ENCODE measurements around the gene DPP7. TPM values are rescaled to one million over a fixed set of nuclear protein-coding genes. Genes with fewer than 3 reads are reported as not detected.

The DPP7 gene
- total and polyA plus RNA-seq, 2 donors from 2014 or later = 164 to 205 TPM

DNA sequence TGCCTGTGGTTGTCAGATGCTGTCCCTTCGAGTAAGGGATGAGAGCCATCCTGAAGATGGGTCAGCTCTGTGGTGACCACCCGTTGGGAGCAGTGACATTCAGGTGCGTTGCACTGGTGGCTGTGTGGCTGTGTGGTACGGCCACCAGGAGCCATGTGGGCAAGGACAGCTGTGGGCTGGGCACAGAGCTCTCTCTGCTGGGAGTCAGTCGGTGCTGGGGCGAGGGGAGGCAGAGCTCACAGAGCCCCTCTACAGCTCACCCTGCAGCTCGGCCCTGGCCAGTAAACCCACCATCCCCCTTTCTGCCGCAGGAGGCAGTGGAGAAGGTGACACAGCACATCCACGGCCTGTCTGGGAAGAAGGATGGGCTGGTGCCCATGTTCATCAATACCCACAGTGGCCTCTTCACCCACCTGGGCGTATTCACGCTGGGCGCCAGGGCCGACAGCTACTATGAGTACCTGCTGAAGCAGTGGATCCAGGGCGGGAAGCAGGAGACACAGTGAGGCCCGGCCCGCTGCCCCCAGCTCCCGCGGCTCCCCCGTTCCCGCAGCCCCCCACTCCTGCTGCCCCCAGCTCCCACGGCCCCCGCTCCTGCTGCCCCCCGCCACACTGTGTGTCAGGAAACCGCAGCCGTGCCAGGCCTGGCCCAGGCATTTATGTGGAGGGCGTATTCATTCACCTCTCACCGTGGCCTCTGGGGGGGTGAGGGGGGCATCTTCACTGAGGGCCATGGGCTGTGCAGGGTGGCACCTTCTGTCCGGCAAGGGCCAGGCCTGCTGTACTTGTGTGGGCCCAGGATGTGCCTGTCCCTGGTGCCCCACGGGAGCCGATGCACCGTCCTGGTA is 8.5 kb downstream of the DPP7 start:
- Histone ChIP-seq H3K27ac (ENCODE audit: low read depth in 2 of 2, low read length in 2 of 2) (no peak overlapping the region), H3K9me3 (ENCODE audit: control insufficient read depth in 2 of 3, insufficient read depth in 1 of 3, low read length in 3 of 3) (no peaks in the 10 kb centered on the region), H3K4me1 (ENCODE audit: control insufficient read depth in 2 of 3, insufficient read depth in 2 of 3, low read depth in 1 of 3, low read length in 3 of 3) (no peaks in the 10 kb centered on the region), H3K4me3 (ENCODE audit: low read length in 3 of 3) (no peak overlapping the region), H3K27me3 (ENCODE audit: control insufficient read depth, insufficient read depth, low read length) (no peaks in the 10 kb centered on the region), H3K9ac (ENCODE audit: low read length in 3 of 3) (no peak overlapping the region), H3K36me3 (ENCODE audit: control insufficient read depth in 2 of 3, insufficient read depth in 3 of 3, low read length in 3 of 3) (peaks cover 20 to 39% (median 36%) of the 10 kb centered on the region in 3 donors)
- intact Hi-C loops (cut with DNase I) = no loop called here
- DNase-seq (no peak), FAIRE-seq (no peak)
- TF ChIP-seq, protein P1, sequence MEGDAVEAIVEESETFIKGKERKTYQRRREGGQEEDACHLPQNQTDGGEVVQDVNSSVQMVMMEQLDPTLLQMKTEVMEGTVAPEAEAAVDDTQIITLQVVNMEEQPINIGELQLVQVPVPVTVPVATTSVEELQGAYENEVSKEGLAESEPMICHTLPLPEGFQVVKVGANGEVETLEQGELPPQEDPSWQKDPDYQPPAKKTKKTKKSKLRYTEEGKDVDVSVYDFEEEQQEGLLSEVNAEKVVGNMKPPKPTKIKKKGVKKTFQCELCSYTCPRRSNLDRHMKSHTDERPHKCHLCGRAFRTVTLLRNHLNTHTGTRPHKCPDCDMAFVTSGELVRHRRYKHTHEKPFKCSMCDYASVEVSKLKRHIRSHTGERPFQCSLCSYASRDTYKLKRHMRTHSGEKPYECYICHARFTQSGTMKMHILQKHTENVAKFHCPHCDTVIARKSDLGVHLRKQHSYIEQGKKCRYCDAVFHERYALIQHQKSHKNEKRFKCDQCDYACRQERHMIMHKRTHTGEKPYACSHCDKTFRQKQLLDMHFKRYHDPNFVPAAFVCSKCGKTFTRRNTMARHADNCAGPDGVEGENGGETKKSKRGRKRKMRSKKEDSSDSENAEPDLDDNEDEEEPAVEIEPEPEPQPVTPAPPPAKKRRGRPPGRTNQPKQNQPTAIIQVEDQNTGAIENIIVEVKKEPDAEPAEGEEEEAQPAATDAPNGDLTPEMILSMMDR (IDR thresholded peaks at IDR 0.05; ENCODE audit: borderline replicate concordance, extremely low read depth, insufficient read depth) = no peak

DNA sequence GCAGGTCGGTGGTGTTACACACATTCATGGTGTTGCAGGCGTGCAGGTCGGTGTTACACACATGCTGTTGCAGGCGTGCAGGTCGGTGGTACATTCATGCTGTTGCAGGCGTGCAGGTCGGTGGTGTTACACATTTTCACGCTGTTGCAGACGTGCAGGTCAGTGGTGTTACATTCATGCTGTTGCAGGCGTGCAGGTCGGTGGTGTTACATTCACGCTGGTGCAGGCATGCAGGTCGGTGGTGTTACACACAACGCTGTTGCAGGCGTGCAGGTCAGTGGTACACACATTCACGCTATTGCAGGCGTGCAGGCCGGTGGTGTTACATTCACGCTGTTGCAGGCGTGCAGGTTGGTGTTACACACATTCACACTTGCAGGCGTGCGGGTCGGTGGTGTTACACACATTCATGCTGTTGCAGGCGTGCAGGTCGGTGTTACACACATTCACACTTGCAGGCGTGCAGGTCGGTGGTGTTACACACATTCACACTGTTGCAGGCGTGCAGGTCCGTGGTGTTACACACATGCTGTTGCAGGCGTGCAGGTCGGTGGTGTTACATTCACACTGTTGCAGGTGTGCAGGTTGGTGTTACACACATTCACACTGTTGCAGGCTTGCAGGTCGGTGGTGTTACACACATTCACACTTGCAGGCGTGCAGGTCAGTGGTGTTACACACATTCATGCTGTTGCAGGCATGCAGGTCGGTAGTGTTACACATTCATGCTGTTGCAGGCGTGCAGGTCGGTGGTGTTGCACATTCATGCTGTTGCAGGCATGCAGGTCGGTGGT is 11.1 kb downstream of the DPP7 start:
- DNase-seq (no peak), FAIRE-seq (no peak)
- intact Hi-C loops (cut with DNase I) = no loop called here
- Histone ChIP-seq H3K27ac (ENCODE audit: low read depth in 2 of 2, low read length in 2 of 2) (no peak overlapping the region), H3K4me1 (ENCODE audit: control insufficient read depth in 2 of 3, insufficient read depth in 2 of 3, low read depth in 1 of 3, low read length in 3 of 3) (no peaks in the 10 kb centered on the region), H3K9ac (ENCODE audit: low read length in 3 of 3) (no peak overlapping the region), H3K4me3 (ENCODE audit: low read length in 3 of 3) (no peak overlapping the region), H3K27me3 (ENCODE audit: control insufficient read depth, insufficient read depth, low read length) (no peaks in the 10 kb centered on the region), H3K36me3 (ENCODE audit: control insufficient read depth in 2 of 3, insufficient read depth in 3 of 3, low read length in 3 of 3) (peaks cover 20 to 47% (median 40%) of the 10 kb centered on the region in 3 donors), H3K9me3 (ENCODE audit: control insufficient read depth in 2 of 3, insufficient read depth in 1 of 3, low read length in 3 of 3) (no peaks in the 10 kb centered on the region)
- TF ChIP-seq, protein P1 (IDR thresholded peaks at IDR 0.05; ENCODE audit: borderline replicate concordance, extremely low read depth, insufficient read depth) = no peak

DNA sequence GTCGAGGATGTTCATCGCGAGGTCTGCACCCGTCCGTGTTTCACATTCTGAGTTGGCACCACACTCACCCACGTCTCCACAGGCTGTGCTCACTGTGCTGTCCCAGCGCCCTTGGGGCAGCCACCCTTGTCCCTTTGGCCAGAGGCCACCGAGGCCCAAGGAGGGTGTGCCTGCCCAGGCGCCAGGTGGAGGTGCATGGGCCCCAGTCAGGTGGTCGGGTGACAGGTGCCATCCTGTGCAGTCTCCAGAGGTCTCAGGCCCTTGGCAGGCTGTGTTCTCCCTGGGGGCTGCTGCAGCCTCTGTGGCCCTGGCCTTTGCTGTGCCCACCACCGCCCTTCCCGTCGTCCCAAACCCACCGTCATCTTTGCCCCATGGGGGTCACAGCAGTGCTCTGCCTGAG is 15.3 kb downstream of the DPP7 start:
- FAIRE-seq = no peak

More for the DNA sequence above, 15.3 kb downstream of the DPP7 start:
- no peak overlapping the region for H3K9ac ChIP-seq (ENCODE audit: low read length in 3 of 3)
- H3K27ac ChIP-seq (ENCODE audit: low read depth in 2 of 2, low read length in 2 of 2) = no peak overlapping the region
- DNase-seq = no peak
- H3K9me3 ChIP-seq (ENCODE audit: control insufficient read depth in 2 of 3, insufficient read depth in 1 of 3, low read length in 3 of 3) = no peaks in the 10 kb centered on the region
- H3K4me1 ChIP-seq (ENCODE audit: control insufficient read depth in 2 of 3, insufficient read depth in 2 of 3, low read depth in 1 of 3, low read length in 3 of 3) = no peaks in the 10 kb centered on the region
- H3K27me3 ChIP-seq (ENCODE audit: control insufficient read depth, insufficient read depth, low read length) = no peaks in the 10 kb centered on the region
- TF ChIP-seq, protein P1 (IDR thresholded peaks at IDR 0.05; ENCODE audit: borderline replicate concordance, extremely low read depth, insufficient read depth) = no peak
- peaks cover 20 to 45% (median 40%) of the 10 kb centered on the region in 3 donors for H3K36me3 ChIP-seq (ENCODE audit: control insufficient read depth in 2 of 3, insufficient read depth in 3 of 3, low read length in 3 of 3)
- no peak overlapping the region for H3K4me3 ChIP-seq (ENCODE audit: low read length in 3 of 3)
- intact Hi-C loops (cut with DNase I) = no loop called here
